Gastrocnemius medialis (tissue), 4 donors: Measurements from ENCODE around the gene CPED1. TPM values are rescaled to one million over a fixed set of nuclear protein-coding genes. Genes with fewer than 3 reads are reported as not detected.
"Not testable (repeated sequence)": the region's sequence is repeated elsewhere in the genome, so short reads cannot be mapped to it uniquely, and the experiment has no call there.

ENCODE experiments used
- ATAC-seq, 2 donors: fragments of 150-250 bp; one replicate each; pipeline ENCODE4 v1.9.1; 2016
- DNase-seq, 2 donors: peaks; one replicate each; pipeline ENCODE4 v3.0.0-alpha.2; 2019
- H3K27ac ChIP-seq, 4 donors: fragments of 200-600 bp; sonication (generic); 1 replicate in 1 of 4; 2 replicates in 3 of 4; pipeline ENCODE4 v1.5.1; 2016 to 2018; ENCODE audit warnings: mild to moderate bottlenecking in 2 of 4, moderate library complexity in 1 of 4
- H3K27me3 ChIP-seq, 3 donors: fragments of 200-600 bp; sonication (generic) in 2 of 3; 1 replicate in 1 of 3; 2 replicates in 2 of 3; pipeline versions ENCODE4 v1.5.1 to v1.6.0; 2016 to 2019; ENCODE audit warnings: mild to moderate bottlenecking in 1 of 3, moderate library complexity in 1 of 3
- H3K36me3 ChIP-seq, 2 donors: fragments of 200-600 bp; sonication (generic) in 1 of 2; one replicate each; pipeline ENCODE4 v1.5.1; 2017 to 2018
- H3K4me1 ChIP-seq, 2 donors: fragments of 200-600 bp; sonication (generic) in 1 of 2; one replicate each; pipeline ENCODE4 v1.5.1; 2016 to 2017; ENCODE audit warnings: mild to moderate bottlenecking in 2 of 2
- H3K4me3 ChIP-seq, 4 donors: fragments of 200-600 bp; sonication (generic) in 3 of 4; 1 replicate in 1 of 4; 2 replicates in 3 of 4; pipeline ENCODE4 v1.5.1; 2016 to 2019; ENCODE audit warnings: mild to moderate bottlenecking in 2 of 4
- H3K9me3 ChIP-seq, 3 donors: fragments of 200-600 bp; sonication (generic) in 2 of 3; 1 replicate in 1 of 3; 2 replicates in 2 of 3; pipeline ENCODE4 v1.5.1; 2016 to 2019
- CTCF ChIP-seq, 5 experiments: fragments of 450-650 bp in 3 of 5; fragments of 200-600 bp in 2 of 5; sonication (generic) in 2 of 5; IDR thresholded peaks in 4 of 5; conservative IDR thresholded peaks in 1 of 5; 1 replicate in 4 of 5; 2 replicates in 1 of 5; pipeline ENCODE4 v1.5.1; 2016 to 2019; ENCODE audit warnings: antibody characterized with exemption in 5 of 5, mild to moderate bottlenecking in 3 of 5, moderate library complexity in 3 of 5
- POLR2A ChIP-seq, 2 donors: fragments of 450-650 bp; IDR thresholded peaks; one replicate each; pipeline ENCODE4 v1.6.1; 2017; ENCODE audit warnings: antibody characterized with exemption in 2 of 2, mild to moderate bottlenecking in 2 of 2, moderate library complexity in 2 of 2
- in situ Hi-C, 4 donors: fragments of 200-750 bp; cut with MboI; loops; one replicate each; pipeline versions ENCODE4 v1.15.0 to v1.8.0; 2017; ENCODE audit warnings: low sequenced_read_pairs in 4 of 4
- intact Hi-C: fragments of 100-400 bp; cut with DNase I; formaldehyde crosslinking; loops from one replicate; pipeline ENCODE4 v1.15.1; 2023; ENCODE audit warnings: low total_unique reads
- total RNA-seq, 4 donors: library from RNA; depleted of rRNA; stranded (reverse); fragments of >200 nt; gene quantifications; one replicate each; pipeline versions ENCODE4 v1.1.0 to v1.2.3, GENCODE V29; 2016

The CPED1 gene
- total RNA-seq, 4 donors from 2014 or later = 4.8 to 35.5 (median 34.1) TPM

GRCh38 chr7:121062671-121063279, 74.3 kb downstream of the CPED1 start:
- Histone ChIP-seq H3K36me3 (peaks cover 0 to 10% of the 10 kb centered on the region in 2 donors), H3K4me3 (peak overlapping the region in 3 of 4 donors; percentile 8 to 34 (median 26)), H3K9me3 (no peaks in the 10 kb centered on the region), H3K27me3 (no peaks in the 10 kb centered on the region), H3K27ac (peak overlapping the region; percentile 56 to 86 (median 68)), H3K4me1 (peaks cover 33 to 41% of the 10 kb centered on the region in 2 donors)
- ATAC-seq (peak; percentile 24 to 31), DNase-seq (no peak)
- TF ChIP-seq CTCF (IDR thresholded peaks at IDR 0.05 in 4 of 5, conservative IDR thresholded peaks at IDR 0.05 in 1 of 5) (no peak), POLR2A (IDR thresholded peaks at IDR 0.05) (no peak)
- intact Hi-C loops = no loop called here
- in situ Hi-C loops = no loop called here

- H3K36me3 ChIP-seq, ATAC-seq: not testable (repeated sequence)
- peak overlapping the region; percentile 20 to 86 (median 49) for H3K27ac ChIP-seq
Measured at GRCh38 chr7:121067717-121068116, 79.2 kb downstream of the CPED1 start.

GRCh38 chr7:121069346-121070100, 81.0 kb downstream of the CPED1 start:
- in situ Hi-C loops = loop anchor here in 1 of 4 donors (10.0 kb wide), 1 partner anchor 75 kb away; no protein-coding TSS in a partner anchor
- intact Hi-C loops = no loop called here

More at GRCh38 chr7:121067717-121068116, 79.2 kb downstream of the CPED1 start:
- peaks cover 37 to 43% of the 10 kb centered on the region in 2 donors for H3K4me1 ChIP-seq
- DNase-seq, intact Hi-C loops, H3K9me3 ChIP-seq, H3K4me3 ChIP-seq, H3K27me3 ChIP-seq, in situ Hi-C loops: not testable (repeated sequence)

GRCh38 chr7:121071132-121071531, 82.6 kb downstream of the CPED1 start:
- in situ Hi-C loops = loop anchor here in 1 of 4 donors (10.0 kb wide), 1 partner anchor 76 kb away; no protein-coding TSS in a partner anchor
- ATAC-seq (no peak), DNase-seq (no peak)
- TF ChIP-seq CTCF (IDR thresholded peaks at IDR 0.05 in 4 of 5, conservative IDR thresholded peaks at IDR 0.05 in 1 of 5) (no peak), POLR2A (IDR thresholded peaks at IDR 0.05) (no peak)
- H3K4me3 ChIP-seq = no peak overlapping the region
- H3K9me3 ChIP-seq = no peaks in the 10 kb centered on the region
- peaks cover 31 to 51% of the 10 kb centered on the region in 2 donors for H3K4me1 ChIP-seq
- H3K27ac ChIP-seq = peak overlapping the region; percentile 76 to 90 (median 83)
- intact Hi-C loops = no loop called here
- no peaks in the 10 kb centered on the region for H3K36me3 ChIP-seq
- H3K27me3 ChIP-seq = no peaks in the 10 kb centered on the region

More at GRCh38 chr7:121069346-121070100, 81.0 kb downstream of the CPED1 start:
- Histone ChIP-seq H3K4me1 (peaks cover 31 to 51% of the 10 kb centered on the region in 2 donors), H3K27ac (peak overlapping the region; percentile 76 to 90 (median 83)), H3K9me3 (no peaks in the 10 kb centered on the region), H3K36me3 (no peaks in the 10 kb centered on the region), H3K27me3 (no peaks in the 10 kb centered on the region), H3K4me3 (peak overlapping the region in 3 of 4 donors; percentile 10 to 44 (median 42))
- DNase-seq (peak; percentile 67 to 70), ATAC-seq (peak; percentile 100)
- TF ChIP-seq CTCF (IDR thresholded peaks at IDR 0.05 in 4 of 5, conservative IDR thresholded peaks at IDR 0.05 in 1 of 5) (no peak), POLR2A (IDR thresholded peaks at IDR 0.05) (peak in 1 of 2 donors; percentile 29)

- H3K27me3 ChIP-seq = no peaks in the 10 kb centered on the region
- DNase-seq (no peak), ATAC-seq (no peak)
- in situ Hi-C loops (loop anchor here in 1 of 4 donors (10.0 kb wide), 1 partner anchor 77 kb away; no protein-coding TSS in a partner anchor), intact Hi-C loops (no loop called here)
- no peaks in the 10 kb centered on the region for H3K36me3 ChIP-seq
- H3K27ac ChIP-seq = peak overlapping the region; percentile 76 to 90 (median 83)
- TF ChIP-seq POLR2A (IDR thresholded peaks at IDR 0.05) (no peak), CTCF (IDR thresholded peaks at IDR 0.05 in 4 of 5, conservative IDR thresholded peaks at IDR 0.05 in 1 of 5) (no peak)
- peaks cover 37 to 56% of the 10 kb centered on the region in 2 donors for H3K4me1 ChIP-seq
- H3K4me3 ChIP-seq = no peak overlapping the region
- no peaks in the 10 kb centered on the region for H3K9me3 ChIP-seq
Measured at GRCh38 chr7:121071662-121072061, 83.2 kb downstream of the CPED1 start.
